Astrocyte of the spinal cord (primary cell): ENCODE results near the gene COX20.

Source experiments
- DNase-seq: peaks from one replicate; pipeline ENCODE4 v3.0.0; 2011; ENCODE audit warnings: low read depth, low spot score
- H3K4me3 ChIP-seq: 2 replicates; pipeline ENCODE4 v1.5.1; 2011; ENCODE audit warnings: low read depth, mild to moderate bottlenecking, low read length, moderate library complexity
- CTCF ChIP-seq: IDR thresholded peaks from 2 replicates; pipeline ENCODE4 v1.5.1; 2012; ENCODE audit warnings: low read depth, mild to moderate bottlenecking, low read length, inconsistent platforms
- in situ Hi-C: cut with HindIII; loops from 2 replicates; pipeline ENCODE4 v1.10.0; 2017; ENCODE audit warnings: low sequenced_read_pairs

COX20 gene

GRCh38 chr1:244843148-244843978 lies 7.9 kb downstream of the COX20 start:
- in situ Hi-C loops, result no loop called here
- TF ChIP-seq CTCF, result no peak
- no peak overlapping the region for H3K4me3 ChIP-seq
- no peak for DNase-seq

- no peak overlapping the region for H3K4me3 ChIP-seq
- no peak for TF ChIP-seq CTCF
- DNase-seq, result no peak
- in situ Hi-C loops, result no loop called here
Observed at GRCh38 chr1:244844155-244845121, 9.0 kb downstream of the COX20 start.

- in situ Hi-C loops, result no loop called here
- no peak overlapping the region for H3K4me3 ChIP-seq
- no peak for DNase-seq
- TF ChIP-seq CTCF, result no peak
Observed at GRCh38 chr1:244846653-244847052, 11.2 kb downstream of the COX20 start.

GRCh38 chr1:244849189-244849866 lies 13.9 kb downstream of the COX20 start:
- in situ Hi-C loops, result no loop called here
- TF ChIP-seq CTCF, result no peak
- no peak overlapping the region for H3K4me3 ChIP-seq
- DNase-seq, result no peak

- no peak overlapping the region for H3K4me3 ChIP-seq
- in situ Hi-C loops, result no loop called here
- TF ChIP-seq CTCF, result no peak
- no peak for DNase-seq
Observed at GRCh38 chr1:244850099-244850852, 14.8 kb downstream of the COX20 start.
